ENCODE results near the gene CRYBG2.

The CRYBG2 gene

DNA sequence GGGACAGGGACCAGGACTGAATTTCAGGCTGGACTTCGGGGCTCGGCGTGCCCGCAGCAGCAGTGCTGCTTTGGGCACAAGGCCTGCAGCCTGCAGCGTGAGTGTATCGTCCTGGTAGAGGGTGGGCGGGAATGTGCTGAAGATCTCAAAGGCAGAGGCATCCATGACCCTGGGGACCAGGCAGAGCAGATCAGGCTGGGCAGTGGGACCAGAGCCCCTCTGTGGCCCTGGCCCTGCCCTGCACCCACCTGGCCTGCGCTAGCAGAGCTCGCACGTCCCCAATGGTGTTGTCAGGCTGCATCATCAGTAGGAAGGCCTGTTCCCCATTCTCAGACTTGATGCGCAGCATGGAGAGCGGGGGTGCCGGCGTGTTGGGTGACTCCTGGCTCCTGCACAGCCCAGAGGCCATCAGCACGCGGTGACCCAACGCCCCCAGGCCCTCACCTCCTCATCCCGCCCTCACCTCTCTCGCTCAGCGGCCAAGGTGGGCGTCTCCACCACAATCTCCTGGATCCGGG, 71.5 kb downstream of the CRYBG2 start:
- in situ Hi-C loops (cut with MboI; ENCODE audit: low sequenced_read_pairs), result no loop called here

DNA sequence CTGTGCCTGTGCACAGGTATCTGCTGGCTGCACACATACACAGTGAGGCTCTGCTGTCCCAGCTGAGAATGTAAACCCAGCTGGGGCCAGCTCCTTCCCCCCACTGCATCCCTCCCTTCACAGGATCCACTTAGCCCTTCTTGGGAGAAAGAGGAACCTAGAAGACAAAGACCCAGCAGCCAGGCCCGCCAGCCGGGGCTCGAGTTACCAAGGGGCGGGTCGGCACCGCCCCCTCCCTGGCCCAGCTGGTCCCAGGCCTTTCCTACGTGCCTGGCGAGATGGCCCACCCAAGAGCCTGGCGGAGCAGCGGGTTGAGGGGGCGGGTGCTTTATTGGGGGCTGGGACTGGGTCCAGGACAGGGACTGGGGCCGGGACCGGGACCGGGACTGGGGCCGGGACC, 72.0 kb downstream of the CRYBG2 start:
- in situ Hi-C loops (cut with MboI; ENCODE audit: low sequenced_read_pairs), result no loop called here

DNA sequence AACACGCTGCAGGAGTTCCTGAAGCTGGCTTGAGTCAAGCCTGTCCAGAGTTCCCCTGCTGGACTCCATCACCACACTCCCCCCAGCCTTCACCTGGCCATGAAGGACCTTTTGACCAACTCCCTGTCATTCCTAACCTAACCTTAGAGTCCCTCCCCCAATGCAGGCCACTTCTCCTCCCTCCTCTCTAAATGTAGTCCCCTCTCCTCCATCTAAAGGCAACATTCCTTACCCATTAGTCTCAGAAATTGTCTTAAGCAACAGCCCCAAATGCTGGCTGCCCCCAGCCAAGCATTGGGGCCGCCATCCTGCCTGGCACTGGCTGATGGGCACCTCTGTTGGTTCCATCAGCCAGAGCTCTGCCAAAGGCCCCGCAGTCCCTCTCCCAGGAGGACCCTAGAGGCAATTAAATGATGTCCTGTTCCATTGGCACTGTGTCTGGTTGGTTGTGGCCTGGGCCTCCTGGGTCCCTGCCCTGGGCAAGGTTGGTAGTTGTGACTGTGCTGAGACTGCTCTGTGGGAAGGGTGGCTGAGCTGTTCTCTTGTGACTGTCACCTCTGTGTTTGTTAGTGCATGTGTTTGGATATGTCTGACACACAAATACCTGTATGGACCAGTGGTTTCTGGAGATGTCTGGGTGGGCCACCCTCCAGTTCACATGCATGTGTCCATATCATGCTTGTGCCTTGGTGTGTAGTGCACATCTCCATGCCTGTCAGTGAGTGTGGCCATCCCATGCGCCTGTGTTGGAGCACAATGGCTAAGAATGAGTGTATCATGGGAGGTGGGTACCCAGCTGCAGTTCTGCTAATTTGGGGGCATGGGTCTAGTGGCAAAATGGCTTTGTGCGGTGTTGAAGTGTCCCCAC, 72.6 kb downstream of the CRYBG2 start:
- in situ Hi-C loops (cut with MboI; ENCODE audit: low sequenced_read_pairs), result no loop called here

GRCh38 chr1:26280333-26281042, 73.4 kb downstream of the CRYBG2 start:
- in situ Hi-C loops (cut with MboI; ENCODE audit: low sequenced_read_pairs), result no loop called here

DNA sequence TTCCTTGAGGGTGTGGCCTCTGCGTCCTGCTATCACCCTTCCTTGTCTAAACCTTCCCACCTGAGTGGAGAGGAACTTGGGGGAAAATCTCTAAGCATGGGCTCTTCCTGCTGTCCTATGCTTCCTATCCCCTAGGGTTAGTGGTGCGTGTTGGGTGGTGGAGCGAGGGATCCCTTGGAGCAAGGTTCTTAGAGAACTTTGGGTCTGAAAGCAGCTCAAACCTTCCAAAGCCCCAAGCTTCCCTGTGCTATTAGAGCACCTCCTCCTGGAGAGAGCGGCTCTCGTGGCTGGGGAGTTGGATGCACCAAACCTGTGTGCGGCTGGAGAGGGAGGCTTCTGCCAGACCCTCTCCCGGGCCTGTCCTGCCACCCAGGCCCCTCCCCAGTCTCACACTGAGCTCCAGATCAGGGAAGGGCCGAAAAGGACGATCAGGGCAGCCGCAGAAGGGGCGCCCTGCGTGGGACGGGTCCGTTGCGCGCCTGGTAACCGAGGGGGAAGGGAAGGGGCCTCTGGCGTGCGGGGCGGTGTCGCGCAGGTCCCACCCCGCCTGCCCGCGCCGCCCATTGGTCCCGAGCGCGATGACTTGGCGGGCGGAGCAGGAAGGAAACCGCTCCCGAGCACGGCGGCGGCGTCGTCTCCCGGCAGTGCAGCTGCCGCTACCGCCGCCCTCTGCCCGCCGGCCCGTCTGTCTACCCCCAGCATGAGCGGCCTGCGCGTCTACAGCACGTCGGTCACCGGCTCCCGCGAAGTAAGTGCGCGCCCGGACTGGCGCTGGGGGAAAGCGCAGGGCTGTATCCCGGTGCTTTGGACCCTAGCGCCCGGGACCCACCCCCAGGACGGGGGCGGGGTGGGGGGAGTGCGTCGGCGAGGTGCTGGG, 74.2 kb downstream of the CRYBG2 start, which contains the start of gene SH3BGRL3:
SH3BGRL3 (plus strand) TSS at position 631 of the 877 bp plus-strand sequence; CDS start at position 701, 70 bp downstream.
- in situ Hi-C loops (cut with MboI; ENCODE audit: low sequenced_read_pairs), result no loop called here

GRCh38 chr1:26278724-26279455, 75.0 kb downstream of the CRYBG2 start:
- in situ Hi-C loops (cut with MboI; ENCODE audit: low sequenced_read_pairs), result no loop called here

DNA sequence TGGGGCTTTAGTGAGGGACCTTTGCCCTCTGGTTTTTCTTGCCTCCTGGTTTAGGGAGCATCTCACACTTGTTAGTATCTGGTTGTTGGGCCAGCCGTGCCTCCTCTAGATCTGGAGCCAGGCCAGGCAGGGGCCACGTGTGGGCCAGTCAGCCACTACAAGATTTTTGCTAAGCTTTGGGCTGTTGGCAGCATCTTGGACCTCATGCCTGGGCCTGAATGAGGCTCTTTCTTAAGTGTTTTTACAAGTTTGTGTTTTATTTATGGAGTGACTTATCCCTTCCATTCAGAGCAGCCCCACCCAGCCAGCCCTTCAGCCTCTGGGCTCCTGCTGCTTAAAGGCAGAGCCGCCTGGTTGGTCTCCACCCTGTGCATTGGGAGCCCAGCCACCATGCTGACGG, 75.6 kb downstream of the CRYBG2 start:
- in situ Hi-C loops (cut with MboI; ENCODE audit: low sequenced_read_pairs), result no loop called here

DNA sequence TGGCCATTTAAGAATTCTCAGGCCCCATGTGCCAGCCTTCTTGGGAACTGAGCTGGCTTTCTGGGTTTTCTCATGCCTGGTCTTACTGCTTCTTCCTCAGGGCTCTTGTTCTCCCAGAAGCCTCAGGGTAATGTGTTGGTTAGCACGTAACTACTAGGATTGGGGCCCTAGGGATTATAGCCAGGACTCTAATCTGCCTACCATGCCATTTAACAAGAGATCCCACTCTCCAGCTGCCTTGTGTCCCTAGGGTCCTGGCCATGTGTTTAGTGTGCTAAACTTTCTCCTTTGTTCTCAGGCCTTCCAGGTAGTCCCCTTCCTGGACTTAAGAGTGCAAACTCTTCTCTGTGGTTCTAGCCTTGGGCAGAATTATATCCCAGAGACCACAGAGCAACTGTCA, 76.2 kb downstream of the CRYBG2 start:
- in situ Hi-C loops (cut with MboI; ENCODE audit: low sequenced_read_pairs), result no loop called here

- in situ Hi-C loops (cut with MboI; ENCODE audit: low sequenced_read_pairs), result no loop called here
Observed at GRCh38 chr1:26277261-26277661, 76.7 kb downstream of the CRYBG2 start.

DNA sequence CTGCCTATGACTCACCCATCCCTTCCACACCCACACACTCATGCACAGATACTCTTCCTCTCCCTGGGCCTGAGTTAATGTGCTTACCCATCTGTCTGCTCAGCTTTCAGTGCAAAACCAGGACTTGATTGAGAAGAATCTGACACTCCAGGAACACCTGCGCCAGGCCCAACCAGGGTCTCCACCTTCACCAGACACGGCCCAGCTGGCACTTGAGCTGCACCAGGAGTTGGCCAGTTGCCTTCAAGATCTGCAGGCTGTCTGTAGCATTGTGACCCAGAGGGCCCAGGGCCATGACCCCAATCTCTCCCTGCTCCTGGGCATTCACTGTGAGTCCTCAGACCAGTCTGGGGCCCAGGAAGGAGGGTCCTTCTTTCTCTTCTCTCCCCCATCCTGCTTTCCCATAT, 77.5 kb downstream of the CRYBG2 start:
- in situ Hi-C loops (cut with MboI; ENCODE audit: low sequenced_read_pairs), result no loop called here

GRCh38 chr1:26275580-26276431, 78.1 kb downstream of the CRYBG2 start:
- in situ Hi-C loops (cut with MboI; ENCODE audit: low sequenced_read_pairs), result no loop called here

- in situ Hi-C loops (cut with MboI; ENCODE audit: low sequenced_read_pairs), result no loop called here
Observed at GRCh38 chr1:26274801-26275425, 79.0 kb downstream of the CRYBG2 start.

Data from HL-60/S4 treated with phorbol 12-myristate 13-acetate at 8.2 ng/mL for 4 days and 3 days (cell line).